HG03520 (cell line): ENCODE results near the gene PIGR.
A peak's percentile ranks its signal among the peaks of the same experiment; 100 is the strongest.

Experiments
- ATAC-seq: cut with Tn5 transposase; IDR thresholded peaks from one replicate; pipeline ENCODE4 v1.9.1; 2021; ENCODE audit warnings: mild to moderate bottlenecking, moderate library complexity; ENCODE audit not compliant: unreplicated experiment

PIGR gene, protein sequence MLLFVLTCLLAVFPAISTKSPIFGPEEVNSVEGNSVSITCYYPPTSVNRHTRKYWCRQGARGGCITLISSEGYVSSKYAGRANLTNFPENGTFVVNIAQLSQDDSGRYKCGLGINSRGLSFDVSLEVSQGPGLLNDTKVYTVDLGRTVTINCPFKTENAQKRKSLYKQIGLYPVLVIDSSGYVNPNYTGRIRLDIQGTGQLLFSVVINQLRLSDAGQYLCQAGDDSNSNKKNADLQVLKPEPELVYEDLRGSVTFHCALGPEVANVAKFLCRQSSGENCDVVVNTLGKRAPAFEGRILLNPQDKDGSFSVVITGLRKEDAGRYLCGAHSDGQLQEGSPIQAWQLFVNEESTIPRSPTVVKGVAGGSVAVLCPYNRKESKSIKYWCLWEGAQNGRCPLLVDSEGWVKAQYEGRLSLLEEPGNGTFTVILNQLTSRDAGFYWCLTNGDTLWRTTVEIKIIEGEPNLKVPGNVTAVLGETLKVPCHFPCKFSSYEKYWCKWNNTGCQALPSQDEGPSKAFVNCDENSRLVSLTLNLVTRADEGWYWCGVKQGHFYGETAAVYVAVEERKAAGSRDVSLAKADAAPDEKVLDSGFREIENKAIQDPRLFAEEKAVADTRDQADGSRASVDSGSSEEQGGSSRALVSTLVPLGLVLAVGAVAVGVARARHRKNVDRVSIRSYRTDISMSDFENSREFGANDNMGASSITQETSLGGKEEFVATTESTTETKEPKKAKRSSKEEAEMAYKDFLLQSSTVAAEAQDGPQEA

DNA sequence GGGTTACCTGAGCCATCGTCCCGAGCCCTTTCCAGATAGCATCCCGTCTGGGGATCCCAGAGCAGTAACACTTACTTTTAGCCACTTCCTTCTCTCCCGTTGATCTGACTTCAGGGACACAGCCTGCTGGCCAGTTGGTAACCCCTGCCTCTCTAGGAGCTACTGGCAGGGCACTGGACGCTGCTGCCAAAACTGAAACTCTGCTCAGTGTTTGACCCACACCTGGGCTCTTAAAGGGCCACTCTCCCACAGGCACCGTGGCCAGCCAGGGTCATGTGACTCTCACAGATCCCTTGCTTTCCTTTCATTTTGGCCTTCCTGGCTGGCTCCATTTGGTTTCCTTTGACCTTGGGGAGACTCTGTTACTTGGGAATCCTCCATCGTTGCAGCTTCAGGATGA is at the start of gene PIGR:
Gene PIGR, minus strand, starts transcription at position 206 of the 400 bp plus-strand sequence. CDS start 5,935 bp downstream, outside the sequence.
- ATAC-seq = no peak

DNA sequence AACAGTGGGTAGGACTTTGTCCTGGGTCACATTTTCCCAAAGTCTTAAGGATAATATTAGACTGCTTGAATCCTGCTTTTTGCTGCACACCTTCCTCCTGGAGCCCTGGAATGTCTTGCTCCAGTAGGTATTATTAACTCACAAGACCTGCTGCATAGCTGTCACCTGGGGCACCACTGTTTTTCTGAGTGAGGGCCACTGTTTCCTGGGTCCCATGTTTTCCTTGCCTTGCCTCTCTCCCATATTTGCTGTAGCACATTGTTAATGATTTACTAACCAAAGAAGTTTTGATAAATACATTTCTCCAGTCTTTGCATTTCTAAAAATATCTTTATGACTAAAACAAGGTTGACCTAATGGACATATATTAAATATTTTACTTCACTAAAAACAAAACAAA is 46.5 kb upstream of the PIGR start:
- no peak for ATAC-seq

DNA sequence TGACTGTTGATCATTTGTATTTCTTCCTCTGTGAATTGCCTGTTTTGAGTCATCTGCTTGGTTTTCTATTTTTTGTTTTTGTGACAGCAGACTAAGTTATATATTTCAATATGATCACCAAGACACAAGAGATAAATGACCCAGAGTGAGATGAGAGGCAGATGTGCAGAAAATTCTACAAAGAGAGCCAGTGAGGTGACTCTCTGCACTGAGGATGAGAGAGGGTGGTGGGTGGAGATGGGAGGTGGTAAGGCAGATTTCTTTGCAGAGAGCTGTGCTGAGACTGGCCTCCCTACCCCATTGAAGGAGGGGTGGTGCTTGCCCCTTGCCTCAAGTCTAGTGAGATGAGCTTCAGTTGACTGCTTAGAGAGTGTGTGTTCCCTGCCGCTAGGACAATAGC is 41.6 kb upstream of the PIGR start:
- ATAC-seq = no peak

DNA sequence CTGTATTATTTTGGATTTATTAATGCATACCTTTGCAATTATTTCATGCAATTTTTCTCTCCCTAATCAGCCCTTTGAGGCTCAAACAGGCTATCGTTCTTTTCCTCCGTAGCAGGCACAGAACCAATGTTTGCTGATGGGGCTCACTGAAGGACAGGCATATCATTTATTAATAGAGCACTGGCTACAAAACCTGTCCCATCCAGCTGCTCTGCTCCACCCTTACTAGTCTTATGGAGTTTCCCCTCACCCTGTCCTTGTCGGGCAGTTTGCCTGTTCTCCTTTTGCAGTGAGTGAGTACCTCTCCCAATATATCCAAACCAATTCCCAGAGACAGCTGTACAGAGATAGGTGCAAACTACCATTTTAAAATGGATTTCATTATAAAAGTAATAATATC is 40.6 kb upstream of the PIGR start:
- no peak for ATAC-seq

DNA sequence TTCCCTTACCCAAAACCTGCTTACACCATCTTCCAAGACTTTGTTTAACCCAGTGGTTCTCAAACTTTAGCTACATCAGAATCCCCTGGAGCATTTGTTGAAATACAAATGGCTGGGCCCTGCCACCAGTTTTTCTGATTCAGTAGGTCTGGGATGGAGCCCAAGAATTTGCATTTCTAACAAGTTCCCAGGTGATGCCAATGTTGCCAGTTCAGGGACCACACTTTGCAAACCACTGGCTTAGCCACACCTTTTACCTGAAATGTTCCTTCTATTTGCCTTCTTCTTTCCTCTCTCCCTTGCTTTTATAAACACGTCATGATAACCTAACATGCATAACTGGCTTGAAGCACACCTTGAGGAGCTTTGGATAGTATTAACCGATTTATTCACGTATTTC is 40.1 kb upstream of the PIGR start:
- ATAC-seq = no peak

DNA sequence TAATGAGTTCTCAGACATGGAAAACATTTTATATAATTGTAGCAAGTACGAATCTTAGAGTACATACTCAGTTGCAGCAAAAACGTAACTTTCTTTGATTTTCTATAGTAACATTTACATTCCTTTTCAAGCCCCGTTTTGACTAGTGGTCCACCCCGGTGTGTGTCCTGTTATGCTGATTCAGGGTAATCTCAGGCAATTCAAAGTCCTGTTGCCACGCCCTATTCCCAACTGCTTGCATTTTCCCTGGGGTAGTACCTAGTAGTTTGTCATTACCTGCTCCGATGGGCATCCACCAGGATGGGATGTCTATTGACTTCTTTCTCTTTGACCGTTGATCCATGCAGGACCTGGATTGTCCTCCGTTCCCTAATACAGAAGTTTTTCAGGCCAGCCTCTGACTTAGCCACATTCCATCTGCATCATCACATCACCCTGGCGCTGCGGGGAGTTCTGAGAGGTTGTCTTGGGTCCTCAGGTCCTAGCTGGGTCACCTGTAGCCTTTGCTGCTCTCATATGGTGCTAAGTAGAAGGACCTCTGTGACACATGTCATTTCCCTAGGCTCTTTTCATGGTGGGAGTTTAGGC is 39.0 kb upstream of the PIGR start:
- ATAC-seq = no peak

DNA sequence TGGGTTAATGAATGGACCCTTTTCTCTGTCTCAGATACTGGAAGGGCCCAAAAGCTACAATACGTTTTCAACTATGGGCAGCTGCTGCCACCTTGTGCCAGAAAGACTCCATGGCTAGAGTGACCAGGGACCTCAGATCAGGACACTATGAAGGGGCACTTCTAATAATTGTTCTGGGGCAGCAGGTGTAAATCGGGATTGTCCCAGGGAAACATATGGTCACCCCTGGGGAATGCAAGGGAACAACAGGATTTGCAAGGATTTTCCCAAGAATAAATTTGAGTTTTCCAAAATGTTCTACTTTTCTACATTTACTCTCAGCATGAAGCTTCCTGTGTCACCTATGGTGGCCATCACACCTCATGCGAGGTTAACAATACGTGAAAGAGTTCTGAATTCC is 36.0 kb upstream of the PIGR start:
- no peak for ATAC-seq

DNA sequence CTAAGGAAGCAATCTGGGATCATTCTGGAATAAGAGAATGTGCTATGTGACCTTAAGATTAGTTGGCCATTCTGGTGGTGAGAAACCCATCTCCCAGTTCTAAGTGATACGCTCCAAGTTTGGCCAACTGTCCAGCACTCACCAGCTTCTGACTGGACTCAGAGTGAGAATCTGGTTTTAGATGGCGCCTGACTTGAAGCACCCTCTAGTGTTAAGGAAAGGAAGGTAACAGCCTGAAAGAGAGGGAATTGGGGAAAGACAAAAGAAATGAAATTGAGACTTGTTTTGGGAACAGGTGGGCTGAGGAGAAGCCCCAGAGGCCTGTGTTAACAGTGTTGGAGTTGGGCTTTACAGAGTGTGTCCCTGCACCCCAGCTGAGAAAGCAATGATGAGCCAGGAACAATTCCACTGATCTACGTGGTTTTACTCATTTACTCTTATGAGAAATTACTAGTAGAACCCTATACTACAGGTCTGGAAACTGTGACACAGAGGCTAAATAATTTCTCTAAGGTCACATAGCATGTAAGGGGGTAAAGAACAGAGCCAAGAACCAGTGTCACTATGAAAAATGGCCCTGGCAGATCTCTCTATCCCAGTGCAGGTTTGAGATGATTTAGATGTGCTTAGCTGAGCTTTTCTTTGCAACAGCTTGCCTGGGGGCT is 33.2 kb upstream of the PIGR start:
- ATAC-seq = no peak

DNA sequence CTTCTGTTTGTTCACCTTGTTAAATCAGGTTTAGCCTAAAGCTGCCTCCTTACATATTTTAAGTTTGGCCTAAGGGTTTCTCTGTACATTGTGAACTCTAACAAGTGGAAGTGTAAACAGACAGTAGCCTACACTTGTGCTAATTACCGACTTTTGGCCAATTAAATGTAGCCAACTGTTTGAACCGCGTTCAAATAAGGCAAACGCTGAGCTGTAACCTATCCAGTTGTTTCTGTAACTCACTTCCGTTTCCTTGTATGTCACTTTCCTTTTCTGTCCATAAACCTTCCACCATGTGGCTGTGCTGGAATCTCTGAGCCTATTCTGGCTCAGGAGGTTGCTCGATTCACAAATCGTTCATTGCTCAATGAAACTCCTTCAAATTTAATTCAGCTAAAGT is 32.0 kb upstream of the PIGR start:
- ATAC-seq = no peak

DNA sequence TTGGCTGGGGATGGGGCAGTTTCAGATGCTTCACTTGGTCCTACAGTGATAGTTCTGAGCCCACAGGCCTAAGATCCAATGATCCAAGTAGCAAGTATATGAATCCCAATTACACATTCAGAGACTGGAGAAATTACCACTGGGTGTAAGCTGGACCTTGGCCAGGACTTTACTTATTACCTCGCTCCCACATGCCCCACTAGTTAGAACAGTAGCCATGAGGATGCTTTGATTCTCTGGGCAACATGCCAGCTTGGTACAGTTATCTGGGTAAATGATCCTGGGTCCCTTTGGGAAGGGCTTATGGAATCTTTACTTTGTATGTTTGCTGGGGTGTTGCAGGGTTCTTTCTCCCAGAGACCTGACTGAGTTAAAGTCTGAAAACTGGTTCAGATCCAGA is 29.0 kb upstream of the PIGR start:
- ATAC-seq = no peak

DNA sequence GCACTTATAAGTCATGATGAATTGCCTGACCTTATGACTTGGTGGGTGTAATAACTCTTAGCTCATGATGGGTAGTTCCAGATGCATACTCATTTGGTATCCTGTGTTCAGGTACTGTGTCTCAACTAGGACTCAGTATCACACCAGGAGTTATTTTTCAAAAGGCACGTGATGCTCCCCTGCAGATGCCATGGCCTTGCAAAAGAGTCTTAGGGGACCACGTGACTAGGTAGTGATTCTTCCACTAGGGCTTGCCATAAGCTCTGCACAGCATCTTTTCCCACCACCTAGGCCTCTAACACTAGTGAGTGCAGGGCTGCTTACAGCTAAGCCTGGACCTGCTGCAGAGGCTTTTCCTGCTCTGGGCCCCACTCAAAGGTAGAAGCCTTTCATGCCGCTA is 27.9 kb upstream of the PIGR start:
- no peak for ATAC-seq

DNA sequence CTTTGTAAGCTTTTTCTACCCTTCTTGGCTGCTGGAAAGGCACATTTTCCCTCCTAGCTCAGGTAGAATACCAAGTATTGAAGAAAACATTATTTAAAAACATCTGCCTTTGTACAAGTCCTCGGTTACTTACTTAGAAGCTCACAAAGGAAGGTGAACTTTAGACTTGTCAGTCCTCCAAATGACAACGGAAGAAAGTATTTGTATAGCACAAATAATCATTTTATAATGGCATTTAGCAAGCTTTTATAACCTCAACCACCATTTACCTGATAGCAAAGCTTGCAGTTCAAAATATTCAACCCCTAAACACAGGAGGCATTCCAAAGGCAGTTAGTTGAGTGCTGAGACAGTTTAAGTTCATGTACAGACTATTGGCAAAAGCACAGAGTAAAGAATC is 26.5 kb upstream of the PIGR start:
- ATAC-seq = no peak

DNA sequence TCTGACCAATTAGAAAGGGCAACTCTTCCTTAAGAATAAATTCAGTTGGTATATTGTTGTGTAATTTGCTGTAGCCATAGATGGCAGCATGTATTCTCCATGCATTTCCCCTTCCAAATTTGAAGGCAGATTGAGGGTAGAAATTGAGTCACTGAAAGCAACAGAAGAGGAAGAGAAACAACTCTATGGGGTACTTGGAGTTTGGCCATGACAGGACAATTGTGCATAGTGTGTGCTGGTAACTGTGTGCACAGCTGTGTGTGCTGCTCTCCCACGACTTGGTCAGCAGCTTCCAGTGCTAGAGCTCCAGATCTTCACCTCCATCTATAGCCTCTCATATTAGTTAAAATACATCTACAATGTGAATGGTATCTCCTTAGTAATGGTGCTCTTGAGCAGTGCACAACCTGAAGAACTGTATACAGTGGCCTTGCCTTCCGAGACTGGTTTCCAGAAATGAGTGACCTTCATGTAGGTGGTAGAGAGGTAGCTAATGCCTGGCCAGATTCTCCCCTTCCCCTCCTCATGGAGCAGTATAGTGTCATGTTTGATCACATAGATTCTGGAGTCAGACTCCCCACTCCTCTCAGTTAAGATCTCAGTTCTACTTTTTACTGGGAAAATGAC is 24.9 kb upstream of the PIGR start:
- peak; percentile 57 for ATAC-seq

DNA sequence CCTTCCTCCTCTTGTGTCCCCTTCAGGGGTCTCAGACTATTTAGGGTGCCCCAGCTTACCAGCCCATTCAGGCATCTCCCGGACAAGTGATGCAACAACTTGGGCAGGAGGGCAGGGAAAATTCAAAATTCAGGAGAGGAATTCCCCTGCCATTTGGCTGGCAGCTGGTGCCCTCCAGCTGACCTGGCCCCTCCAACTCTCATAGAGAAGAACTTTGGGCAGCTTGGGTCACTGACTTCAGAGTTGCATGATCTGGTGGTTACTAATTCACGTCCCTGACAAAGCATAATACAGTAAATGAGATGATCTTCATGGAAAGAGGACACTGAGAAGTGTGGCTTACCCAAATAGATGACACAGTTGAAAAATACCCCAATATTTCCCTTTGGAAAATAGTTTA is 24.2 kb upstream of the PIGR start, which contains the start of gene FCAMR:
Gene FCAMR, minus strand, starts transcription at position 15 of the 400 bp plus-strand sequence. CDS start 335 bp downstream, outside the sequence.
- ATAC-seq = no peak

DNA sequence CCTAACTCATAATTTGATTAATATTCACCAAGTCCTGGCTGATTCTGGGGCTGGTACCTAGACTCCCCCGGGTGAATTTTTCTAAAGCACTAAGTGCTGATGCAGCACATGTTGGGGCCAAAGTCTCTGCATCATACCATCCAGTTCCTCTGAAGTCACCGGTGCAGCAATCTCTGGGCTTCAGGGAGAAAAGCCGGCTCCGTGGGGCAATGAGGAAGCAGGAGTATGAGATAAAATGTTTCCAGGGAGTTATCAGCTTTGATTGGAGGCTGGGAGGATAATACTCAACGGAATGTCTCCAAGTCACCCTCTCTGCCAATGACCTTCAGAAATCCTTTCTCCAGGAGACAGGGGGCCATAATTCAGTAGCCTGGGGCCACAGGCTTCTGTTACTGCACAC is 22.8 kb upstream of the PIGR start:
- ATAC-seq = no peak

DNA sequence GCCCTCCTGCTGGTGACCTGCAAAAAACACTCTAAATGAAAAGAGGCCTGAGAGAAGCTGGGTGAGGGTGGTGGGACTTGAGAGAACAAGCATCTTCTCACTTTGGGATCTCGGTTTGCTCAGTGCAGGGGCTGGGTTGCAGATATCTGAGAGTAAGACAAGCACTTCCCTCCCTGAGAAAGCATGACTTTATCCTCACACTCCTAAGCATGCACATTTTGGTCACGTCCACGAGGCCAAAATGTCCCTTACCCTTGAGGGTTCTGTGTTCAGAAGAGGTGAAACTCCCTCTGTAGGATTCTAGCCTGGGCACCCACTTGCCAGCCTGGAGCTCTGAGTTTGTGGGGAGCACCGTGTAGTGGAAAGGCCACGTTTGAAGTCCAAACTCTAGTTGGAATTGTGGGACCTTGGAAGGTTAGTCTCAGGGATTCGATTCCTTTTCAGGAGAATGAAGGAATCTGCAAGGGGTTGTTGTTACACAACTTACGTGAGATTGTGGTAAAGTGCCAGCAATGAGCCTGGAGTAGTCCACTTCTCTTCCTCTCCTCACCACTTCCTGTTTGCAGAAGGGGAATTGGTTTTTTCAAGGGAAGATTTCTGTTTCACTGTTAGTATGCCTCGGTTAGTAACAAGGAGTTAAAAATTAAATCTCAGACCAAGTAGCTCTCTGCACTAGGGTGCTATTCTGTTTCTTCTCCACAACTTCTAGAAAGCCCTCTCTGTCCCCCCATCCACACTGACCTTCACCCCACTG is 21.0 kb upstream of the PIGR start:
- no peak for ATAC-seq

DNA sequence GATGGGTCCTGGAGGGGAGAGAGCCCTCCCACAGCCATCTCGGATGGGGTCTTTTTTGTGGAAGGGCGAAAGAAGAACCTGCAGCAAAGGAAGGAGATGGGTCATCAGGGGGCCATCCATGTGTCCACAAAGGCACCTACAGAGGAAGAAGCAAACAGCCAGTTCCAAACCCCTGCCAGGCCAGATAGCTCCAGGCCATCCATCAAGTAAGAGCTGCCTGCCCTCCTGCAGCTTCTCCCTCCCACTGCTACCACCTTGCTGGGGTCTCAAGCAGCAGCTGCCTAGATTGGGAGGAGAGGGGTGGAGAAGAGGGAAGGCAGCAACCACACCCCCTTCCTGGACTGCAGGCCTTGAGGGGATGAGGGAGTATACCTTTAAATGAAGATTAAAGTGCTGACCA is 19.5 kb upstream of the PIGR start:
- ATAC-seq = no peak

DNA sequence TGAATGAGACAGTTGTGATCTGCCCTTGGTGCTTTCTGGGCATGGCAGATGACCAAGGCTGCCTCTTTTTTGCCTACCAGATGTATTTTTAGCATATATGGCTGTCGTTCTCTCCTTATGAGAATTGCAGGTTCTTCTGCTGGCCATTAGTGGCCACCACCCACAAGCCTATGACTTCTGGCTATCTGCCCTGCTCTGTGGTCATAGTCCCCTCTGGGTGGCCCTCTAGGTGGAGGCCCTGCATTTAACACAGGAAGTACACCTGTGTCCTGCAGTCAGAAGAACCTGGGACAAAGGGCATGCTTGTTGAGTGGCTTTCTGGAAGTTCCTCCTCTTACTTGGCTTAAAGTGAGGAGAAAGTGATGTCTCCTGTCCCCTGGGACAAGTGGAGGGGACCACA is 17.5 kb upstream of the PIGR start:
- ATAC-seq = no peak

DNA sequence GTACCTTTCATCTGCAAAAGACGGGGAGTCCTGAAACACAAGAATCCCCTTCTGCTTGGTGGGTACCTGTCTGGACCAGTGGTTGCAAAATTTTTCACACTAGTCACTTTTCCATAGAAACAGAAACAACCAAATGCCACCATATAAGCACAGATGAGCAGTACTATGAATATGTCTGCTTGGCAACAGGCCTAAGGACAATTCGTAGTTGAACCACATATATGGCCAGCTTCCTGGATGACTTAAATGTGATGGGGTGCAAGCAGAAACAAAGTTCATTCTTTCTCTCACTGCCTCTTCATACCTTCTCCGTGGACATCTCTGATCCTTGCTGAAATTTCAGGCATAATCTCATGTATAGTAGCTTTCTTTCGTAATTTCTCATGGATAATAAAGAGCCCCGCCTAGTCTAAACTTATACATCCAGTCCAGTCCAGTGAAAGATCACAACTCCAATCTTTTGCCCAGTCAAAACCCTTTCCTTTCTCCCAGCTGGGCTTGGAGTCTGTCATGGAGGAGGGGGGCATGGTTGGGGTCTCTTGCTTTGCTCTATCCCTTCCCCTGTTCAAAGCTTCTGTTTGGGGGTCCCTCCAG is 16.9 kb upstream of the PIGR start:
- no peak for ATAC-seq

DNA sequence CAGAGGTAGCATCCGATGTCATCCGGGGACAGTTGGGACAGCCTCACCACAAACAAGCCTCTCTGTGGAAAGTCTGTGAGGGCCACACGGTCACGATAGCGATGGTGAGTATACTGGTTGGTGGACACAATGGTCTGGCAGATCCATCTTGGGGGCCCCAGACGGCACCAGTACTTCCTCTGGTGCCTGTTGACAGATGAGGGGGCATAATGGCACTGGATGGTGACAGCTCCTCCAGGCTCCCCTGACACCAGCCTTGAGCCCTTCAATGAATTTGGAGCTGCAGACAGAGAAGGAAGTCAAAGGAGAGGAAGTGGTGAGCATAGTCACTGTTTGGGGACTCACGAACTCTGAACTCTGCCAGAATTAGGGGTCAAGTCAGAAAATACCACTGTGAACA is 16.0 kb upstream of the PIGR start:
- no peak for ATAC-seq
